ENCODE results near the gene OPCML.

OPCML gene

GRCh38 chr11:132704781-132705375 lies 827.4 kb downstream of the OPCML start:
- Histone ChIP-seq H3K27ac (ENCODE audit: low read depth, low read length) (no peak overlapping the region), H3K36me3 (ENCODE audit: control insufficient read depth, low read length) (no peaks in the 10 kb centered on the region)

GRCh38 chr11:132692891-132693290 lies 839.4 kb downstream of the OPCML start:
- H3K36me3 ChIP-seq (ENCODE audit: control insufficient read depth, low read length), result no peaks in the 10 kb centered on the region
- no peak overlapping the region for H3K27ac ChIP-seq (ENCODE audit: low read depth, low read length)
- H4K20me1 ChIP-seq (ENCODE audit: control insufficient read depth, insufficient read depth, low read depth, low read length), result no peaks in the 10 kb centered on the region
- H3K27me3 ChIP-seq (ENCODE audit: control insufficient read depth, low read length), result no peaks in the 10 kb centered on the region
- no peak for TF ChIP-seq EZH2phosphoT487 (IDR thresholded peaks at IDR 0.05; ENCODE audit: borderline replicate concordance, low read length)
- no peak for TF ChIP-seq CTCF (IDR thresholded peaks at IDR 0.05; ENCODE audit: low read depth, low read length, poor library complexity, severe bottlenecking)
- no peak overlapping the region for H3K4me3 ChIP-seq (ENCODE audit: low read length)
- no peaks in the 10 kb centered on the region for H3K9me3 ChIP-seq (ENCODE audit: control insufficient read depth, insufficient read depth, low read length)
- no peaks in the 10 kb centered on the region for H3F3A ChIP-seq (ENCODE audit: control insufficient read depth, insufficient read depth)
- no peak overlapping the region for H3K4me2 ChIP-seq (ENCODE audit: low read length)
- no peaks in the 10 kb centered on the region for H3K79me2 ChIP-seq (ENCODE audit: control insufficient read depth, low read length)
- no peaks in the 10 kb centered on the region for H3K4me1 ChIP-seq (ENCODE audit: control insufficient read depth, low read length)
- no peaks in the 10 kb centered on the region; the same call in 1 of the 2 replicates for H3K9me2 ChIP-seq (replicated peaks; ENCODE audit: control insufficient read depth, low read length)

More at GRCh38 chr11:132704781-132705375, 827.4 kb downstream of the OPCML start:
- Histone ChIP-seq H3K4me2 (ENCODE audit: low read length) (no peak overlapping the region), H3F3A (ENCODE audit: control insufficient read depth, insufficient read depth) (no peaks in the 10 kb centered on the region), H3K4me1 (ENCODE audit: control insufficient read depth, low read length) (no peaks in the 10 kb centered on the region), H3K9me2 (replicated peaks; ENCODE audit: control insufficient read depth, low read length) (no peaks in the 10 kb centered on the region), H4K20me1 (ENCODE audit: control insufficient read depth, insufficient read depth, low read depth, low read length) (no peaks in the 10 kb centered on the region), H3K27me3 (ENCODE audit: control insufficient read depth, low read length) (no peaks in the 10 kb centered on the region), H3K79me2 (ENCODE audit: control insufficient read depth, low read length) (no peaks in the 10 kb centered on the region), H3K9me3 (ENCODE audit: control insufficient read depth, insufficient read depth, low read length) (no peaks in the 10 kb centered on the region), H3K4me3 (ENCODE audit: low read length) (no peak overlapping the region)
- TF ChIP-seq CTCF (IDR thresholded peaks at IDR 0.05; ENCODE audit: low read depth, low read length, poor library complexity, severe bottlenecking) (no peak), EZH2phosphoT487 (IDR thresholded peaks at IDR 0.05; ENCODE audit: borderline replicate concordance, low read length) (no peak)

- Histone ChIP-seq H3K9me3 (ENCODE audit: control insufficient read depth, insufficient read depth, low read length) (no peaks in the 10 kb centered on the region), H3K4me3 (ENCODE audit: low read length) (no peak overlapping the region), H3K4me2 (ENCODE audit: low read length) (no peak overlapping the region), H4K20me1 (ENCODE audit: control insufficient read depth, insufficient read depth, low read depth, low read length) (no peaks in the 10 kb centered on the region), H3K4me1 (ENCODE audit: control insufficient read depth, low read length) (no peaks in the 10 kb centered on the region), H3K36me3 (ENCODE audit: control insufficient read depth, low read length) (no peaks in the 10 kb centered on the region), H3K27me3 (ENCODE audit: control insufficient read depth, low read length) (no peaks in the 10 kb centered on the region), H3K9me2 (replicated peaks; ENCODE audit: control insufficient read depth, low read length) (no peaks in the 10 kb centered on the region; the same call in 1 of the 2 replicates), H3K79me2 (ENCODE audit: control insufficient read depth, low read length) (no peaks in the 10 kb centered on the region), H3F3A (ENCODE audit: control insufficient read depth, insufficient read depth) (no peaks in the 10 kb centered on the region), H3K27ac (ENCODE audit: low read depth, low read length) (no peak overlapping the region)
- no peak for TF ChIP-seq CTCF (IDR thresholded peaks at IDR 0.05; ENCODE audit: low read depth, low read length, poor library complexity, severe bottlenecking)
- TF ChIP-seq EZH2phosphoT487 (IDR thresholded peaks at IDR 0.05; ENCODE audit: borderline replicate concordance, low read length), result no peak
Measured at GRCh38 chr11:132691848-132692550, 840.3 kb downstream of the OPCML start.

Data from DOHH2 (cell line).